Gastroesophageal sphincter (tissue), 4 donors: Measurements from ENCODE around the gene APOO. TPM values are rescaled to one million over a fixed set of nuclear protein-coding genes. Genes with fewer than 3 reads are reported as not detected.

Experiments used
- ATAC-seq: fragments of 150-250 bp; one replicate; pipeline ENCODE4 v1.9.1; 2016; ENCODE audit warnings: mild to moderate bottlenecking, moderate library complexity
- H3K27ac ChIP-seq, 4 donors: fragments of 200-600 bp; sonication (generic) in 3 of 4; 1 replicate in 3 of 4; 2 replicates in 1 of 4; pipeline ENCODE4 v1.5.1; 2016 to 2019
- H3K27me3 ChIP-seq: fragments of 200-600 bp; sonication (generic); one replicate; pipeline ENCODE4 v1.5.1; 2019
- H3K36me3 ChIP-seq, 2 donors: fragments of 200-600 bp; sonication (generic); one replicate each; pipeline ENCODE4 v1.5.1; 2019; ENCODE audit warnings: control low read depth in 1 of 2
- H3K4me1 ChIP-seq, 3 donors: fragments of 200-600 bp; sonication (generic); 1 replicate in 2 of 3; 2 replicates in 1 of 3; pipeline ENCODE4 v1.5.1; 2016 to 2019; ENCODE audit warnings: control low read depth in 2 of 3
- H3K4me3 ChIP-seq, 2 donors: fragments of 200-600 bp; sonication (generic); one replicate each; pipeline ENCODE4 v1.5.1; 2019; ENCODE audit warnings: mild to moderate bottlenecking in 1 of 2, moderate library complexity in 1 of 2
- H3K9me3 ChIP-seq, 3 donors: fragments of 200-600 bp; sonication (generic); one replicate each; pipeline ENCODE4 v1.5.1; 2017 to 2019; ENCODE audit warnings: control low read depth in 2 of 3
- EP300 ChIP-seq: sonication (generic); formaldehyde crosslinking; IDR thresholded peaks from one replicate; pipeline ENCODE4 v1.6.1; 2017; ENCODE audit warnings: antibody characterized with exemption, mild to moderate bottlenecking
- POLR2A ChIP-seq, 2 donors: fragments of 450-650 bp; IDR thresholded peaks; one replicate each; pipeline ENCODE4 v1.6.1; 2017; ENCODE audit warnings: antibody characterized with exemption in 2 of 2, mild to moderate bottlenecking in 2 of 2, moderate library complexity in 1 of 2
- POLR2AphosphoS5 ChIP-seq: sonication (generic); formaldehyde crosslinking; IDR thresholded peaks from one replicate; pipeline ENCODE4 v1.6.1; 2017; ENCODE audit warnings: antibody characterized with exemption
- WGBS, 2 donors: methylation state at CpG; one replicate each; pipeline ENCODE4 v1.1.5; 2018; ENCODE audit warnings: low coverage in 1 of 2; 5-methylcytosine and 5-hydroxymethylcytosine counted together
- total RNA-seq, 4 donors: library from RNA; depleted of rRNA; stranded (reverse); fragments of >200 nt; gene quantifications; one replicate each; pipeline ENCODE4 v1.1.0, GENCODE V29; 2016
- TF ChIP-seq, protein P1 (sequence below), 4 experiments: fragments of 200-600 bp in 2 of 4; fragments of 450-650 bp in 2 of 4; sonication (generic) in 1 of 4; IDR thresholded peaks; one replicate each; pipeline ENCODE4 v1.5.1; 2017 to 2019; ENCODE audit warnings: antibody characterized with exemption in 4 of 4, mild to moderate bottlenecking in 2 of 4, moderate library complexity in 2 of 4

Gene APOO
- total RNA-seq, 4 donors from 2014 or later, result 4.5 to 19.8 (median 8.7) TPM

DNA sequence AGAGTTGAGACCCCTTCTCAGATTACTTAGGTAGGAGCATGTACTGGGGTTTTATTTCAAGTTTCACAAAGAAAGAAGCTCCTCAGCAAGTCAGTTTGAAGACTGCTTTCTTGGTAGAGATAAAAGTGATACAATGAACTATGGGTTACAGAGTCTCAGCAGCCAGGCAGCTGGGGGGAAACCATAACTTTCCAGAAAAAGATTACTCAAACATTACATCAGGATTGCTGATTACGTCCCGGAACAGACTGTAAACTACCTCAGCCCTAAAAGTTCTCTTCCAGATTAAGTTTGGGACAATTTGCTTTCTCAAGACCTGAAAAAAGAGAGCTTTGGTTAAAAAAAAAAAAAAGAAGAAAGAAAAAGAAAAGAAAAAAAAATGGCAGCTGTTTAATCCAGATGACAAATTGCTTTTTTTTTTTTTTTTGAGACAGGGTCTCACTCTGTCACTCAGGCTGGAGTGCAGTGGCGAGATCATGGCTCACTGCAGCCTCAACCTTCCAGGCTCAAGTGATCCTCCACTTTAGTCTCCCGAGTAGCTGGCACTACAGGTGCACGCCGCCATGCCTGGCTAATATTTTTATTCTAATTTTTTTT is 108.2 kb downstream of the APOO start:
- TF ChIP-seq, protein P1, sequence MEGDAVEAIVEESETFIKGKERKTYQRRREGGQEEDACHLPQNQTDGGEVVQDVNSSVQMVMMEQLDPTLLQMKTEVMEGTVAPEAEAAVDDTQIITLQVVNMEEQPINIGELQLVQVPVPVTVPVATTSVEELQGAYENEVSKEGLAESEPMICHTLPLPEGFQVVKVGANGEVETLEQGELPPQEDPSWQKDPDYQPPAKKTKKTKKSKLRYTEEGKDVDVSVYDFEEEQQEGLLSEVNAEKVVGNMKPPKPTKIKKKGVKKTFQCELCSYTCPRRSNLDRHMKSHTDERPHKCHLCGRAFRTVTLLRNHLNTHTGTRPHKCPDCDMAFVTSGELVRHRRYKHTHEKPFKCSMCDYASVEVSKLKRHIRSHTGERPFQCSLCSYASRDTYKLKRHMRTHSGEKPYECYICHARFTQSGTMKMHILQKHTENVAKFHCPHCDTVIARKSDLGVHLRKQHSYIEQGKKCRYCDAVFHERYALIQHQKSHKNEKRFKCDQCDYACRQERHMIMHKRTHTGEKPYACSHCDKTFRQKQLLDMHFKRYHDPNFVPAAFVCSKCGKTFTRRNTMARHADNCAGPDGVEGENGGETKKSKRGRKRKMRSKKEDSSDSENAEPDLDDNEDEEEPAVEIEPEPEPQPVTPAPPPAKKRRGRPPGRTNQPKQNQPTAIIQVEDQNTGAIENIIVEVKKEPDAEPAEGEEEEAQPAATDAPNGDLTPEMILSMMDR (IDR thresholded peaks at IDR 0.05), result no peak
- TF ChIP-seq EP300, result no peak
- no peak for TF ChIP-seq POLR2A (IDR thresholded peaks at IDR 0.05)

DNA sequence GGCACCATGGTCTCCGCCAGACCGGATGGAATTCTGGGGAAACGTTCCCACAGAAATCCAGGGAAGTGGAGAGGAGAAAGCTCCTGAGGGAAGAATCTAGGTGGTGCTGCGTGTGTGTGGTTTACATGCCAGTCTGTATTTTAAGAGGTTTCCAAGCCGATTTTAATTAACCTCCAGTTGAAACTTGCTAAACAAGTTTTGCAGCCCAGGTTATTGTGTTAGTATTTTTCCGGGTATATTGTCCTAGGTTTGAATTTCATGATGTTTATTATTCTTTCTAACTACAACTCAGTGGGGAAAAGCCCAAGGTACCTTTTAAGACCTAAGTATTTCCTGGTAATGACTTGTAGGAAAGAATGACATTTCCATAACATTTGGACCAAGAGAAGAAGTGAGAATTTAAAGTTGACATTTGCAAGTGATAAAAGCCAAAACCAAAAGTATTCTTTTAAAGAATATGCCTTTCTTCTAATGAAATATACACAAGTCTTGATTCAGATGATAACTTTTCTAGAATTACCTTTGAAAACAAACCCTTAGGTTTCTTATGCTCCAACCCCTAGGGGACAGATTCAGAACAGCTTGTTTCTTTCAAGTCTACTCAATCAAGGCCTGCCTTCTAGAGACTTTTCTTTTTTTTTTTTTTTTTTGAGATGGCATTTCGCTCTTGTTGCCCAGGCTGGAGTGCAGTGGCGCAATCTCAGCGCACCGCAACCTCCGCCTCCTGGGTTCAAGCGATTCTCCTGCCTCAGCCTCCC is 110.2 kb downstream of the APOO start:
- peak overlapping the region in 3 of 4 donors; percentile 1 to 48 (median 43) for H3K27ac ChIP-seq
- 63 to 81% methylated on average over 5 to 9 of the region's 12 CpGs for WGBS, 2 donors
- H3K27me3 ChIP-seq, result no peaks in the 10 kb centered on the region
- H3K4me3 ChIP-seq, result no peak overlapping the region
- H3K36me3 ChIP-seq, result no peaks in the 10 kb centered on the region
- ATAC-seq, result no peak
- no peaks in the 10 kb centered on the region for H3K9me3 ChIP-seq
- TF ChIP-seq, protein P1 (IDR thresholded peaks at IDR 0.05), result no peak
- peaks cover 0 to 13% (median 0%) of the 10 kb centered on the region in 3 donors for H3K4me1 ChIP-seq

More for the DNA sequence above, 108.2 kb downstream of the APOO start:
- peaks cover 0 to 13% (median 0%) of the 10 kb centered on the region in 3 donors for H3K4me1 ChIP-seq
- H3K4me3 ChIP-seq, result no peak overlapping the region
- H3K27ac ChIP-seq, result no peak overlapping the region
- no peak for ATAC-seq
- WGBS, 2 donors, result 50 to 75% methylated on average over 4 of the region's 6 CpGs
- H3K9me3 ChIP-seq, result no peaks in the 10 kb centered on the region
- no peaks in the 10 kb centered on the region for H3K36me3 ChIP-seq
- H3K27me3 ChIP-seq, result no peaks in the 10 kb centered on the region

DNA sequence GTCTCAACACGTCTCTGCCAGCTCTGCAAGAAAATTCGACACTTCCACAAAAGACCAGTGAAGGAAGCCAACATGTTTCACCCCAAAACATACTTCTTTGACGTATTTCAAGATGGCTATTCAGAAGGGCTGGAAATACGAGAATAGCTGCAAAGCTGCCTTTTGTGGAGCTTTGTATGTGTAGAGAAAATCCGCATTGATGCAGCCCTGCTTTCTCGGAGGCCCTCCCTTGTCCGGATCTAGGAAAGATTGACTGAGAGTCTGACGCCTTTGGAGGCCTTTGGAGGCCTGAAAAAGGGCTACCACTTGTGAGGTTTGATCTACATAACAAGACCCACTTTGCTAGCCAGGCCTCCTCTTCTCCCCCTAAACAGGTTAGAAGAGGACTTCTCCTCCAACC is 112.5 kb downstream of the APOO start:
- Histone ChIP-seq H3K9me3 (no peaks in the 10 kb centered on the region), H3K27ac (no peak overlapping the region), H3K4me1 (peaks cover 0 to 13% (median 0%) of the 10 kb centered on the region in 3 donors), H3K36me3 (no peaks in the 10 kb centered on the region), H3K27me3 (no peaks in the 10 kb centered on the region), H3K4me3 (no peak overlapping the region)
- ATAC-seq, result no peak
- TF ChIP-seq POLR2AphosphoS5 (no peak), EP300 (no peak), POLR2A (IDR thresholded peaks at IDR 0.05) (no peak)
- TF ChIP-seq, protein P1 (IDR thresholded peaks at IDR 0.05), result no peak
- WGBS, 2 donors, result 85% methylated on average over 4 of the region's 8 CpGs; no CpG with 5 or more reads in 1 of the 2 donors

DNA sequence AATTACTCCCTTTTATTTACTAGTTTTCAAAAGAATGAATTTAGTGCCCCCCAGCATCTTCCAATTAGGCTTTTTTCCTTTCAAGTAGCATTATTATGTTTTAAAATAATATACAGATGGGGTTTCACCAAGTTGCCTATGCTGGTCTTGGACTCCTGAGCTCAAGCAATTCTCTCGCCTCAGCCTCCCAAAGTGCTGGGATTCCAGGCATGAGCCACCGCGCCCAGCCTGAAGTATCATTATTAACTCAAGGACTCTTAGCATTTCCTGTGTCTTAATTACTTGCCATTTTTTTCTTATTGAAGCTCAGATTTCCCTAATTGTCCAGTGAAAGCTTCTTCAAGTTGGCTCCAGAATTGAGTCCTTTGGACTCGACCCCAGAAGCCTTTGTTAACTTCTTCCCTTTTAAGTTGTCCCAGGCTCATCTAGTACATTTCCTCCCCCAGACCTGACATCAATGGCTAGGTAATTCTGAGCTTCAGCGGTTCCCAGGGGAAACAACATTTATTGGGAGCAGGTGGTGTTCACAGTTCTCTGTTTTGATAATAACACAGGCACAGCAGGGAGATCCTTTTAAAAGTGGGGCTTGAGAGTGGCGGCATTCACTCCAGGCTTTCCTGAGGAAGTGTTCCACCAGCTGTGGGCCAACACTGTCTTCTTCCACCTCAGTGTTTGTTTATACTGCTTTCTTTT is 114.7 kb downstream of the APOO start:
- WGBS, 2 donors, result 62 to 67% methylated on average over 4 to 5 of the region's 6 CpGs
- Histone ChIP-seq H3K27ac (no peak overlapping the region), H3K36me3 (no peaks in the 10 kb centered on the region), H3K4me3 (no peak overlapping the region), H3K9me3 (no peaks in the 10 kb centered on the region), H3K4me1 (peaks cover 0 to 13% (median 0%) of the 10 kb centered on the region in 3 donors), H3K27me3 (no peaks in the 10 kb centered on the region)
- TF ChIP-seq, protein P1 (IDR thresholded peaks at IDR 0.05), result no peak
- TF ChIP-seq POLR2A (IDR thresholded peaks at IDR 0.05) (no peak), EP300 (no peak), POLR2AphosphoS5 (no peak)
- ATAC-seq, result no peak
